ENCODE results near the gene FREY1. TPM values are rescaled to one million over a fixed set of nuclear protein-coding genes. Genes with fewer than 3 reads are reported as not detected.
A peak's percentile ranks its signal among the peaks of the same experiment; 100 is the strongest.

Gene FREY1
- total and polyA plus RNA-seq, 2 donors (not counting 1 experiment from before 2014, with no cell fraction given) = 0.83 TPM; not detected in 1

GRCh38 chr11:45918962-45919675, 12.0 kb upstream of the FREY1 start:
- Histone ChIP-seq H3K9ac (ENCODE audit: insufficient read depth, low read length) (no peak overlapping the region), H3K79me2 (ENCODE audit: control insufficient read depth, insufficient read depth, low read length) (peaks cover 18% of the 10 kb centered on the region), H3K4me1 (ENCODE audit: control insufficient read depth, extremely low read depth, insufficient read depth, low read length) (peaks cover 2% of the 10 kb centered on the region), H3K27ac (ENCODE audit: insufficient read depth, low read length) (no peak overlapping the region), H3K27me3 (ENCODE audit: control insufficient read depth, insufficient read depth, low read length) (peaks cover 23% of the 10 kb centered on the region), H3K4me2 (ENCODE audit: extremely low read depth, insufficient read depth, low read length) (peak overlapping the region; percentile 96), H3K36me3 (ENCODE audit: control insufficient read depth, insufficient read depth, low read length) (peaks cover 8% of the 10 kb centered on the region), H3K4me3 (replicated peaks in 1 of 4; ENCODE audit: control extremely low read depth in 1 of 4, insufficient read depth in 1 of 4, low read depth in 3 of 4, low read length in 4 of 4) (peak overlapping the region in 2 of 4 experiments; percentile 83 to 100), H2AFZ (ENCODE audit: low read length) (no peak overlapping the region), H4K20me1 (ENCODE audit: control insufficient read depth, extremely low read depth, insufficient read depth, low read length) (no peaks in the 10 kb centered on the region), H3K9me3 (ENCODE audit: control insufficient read depth, insufficient read depth, low read depth, low read length) (no peaks in the 10 kb centered on the region)
- TF ChIP-seq CTCF (conservative IDR thresholded peaks at IDR 0.05 in 1 of 2, IDR thresholded peaks at IDR 0.05 in 1 of 2; ENCODE audit: low read depth in 1 of 2, low read length in 2 of 2) (no peak), EZH2 (IDR thresholded peaks at IDR 0.05; ENCODE audit: low read length, missing control alignments) (no peak)
- no peak for DNase-seq (ENCODE audit: low read depth in 2 of 2)

GRCh38 chr11:45918331-45918941, 11.4 kb upstream of the FREY1 start:
- peak overlapping the region; percentile 82 for H2AFZ ChIP-seq (ENCODE audit: low read length)

More at GRCh38 chr11:45918331-45918941, 11.4 kb upstream of the FREY1 start:
- H3K4me1 ChIP-seq (ENCODE audit: control insufficient read depth, extremely low read depth, insufficient read depth, low read length) = peaks cover 2% of the 10 kb centered on the region
- H3K4me2 ChIP-seq (ENCODE audit: extremely low read depth, insufficient read depth, low read length) = peak overlapping the region; percentile 96
- peak overlapping the region; percentile 81 to 100 (median 90) for H3K4me3 ChIP-seq (replicated peaks in 1 of 4; ENCODE audit: control extremely low read depth in 1 of 4, insufficient read depth in 1 of 4, low read depth in 3 of 4, low read length in 4 of 4)
- DNase-seq (ENCODE audit: low read depth in 2 of 2) = peak; percentile 63 to 67
- peak overlapping the region; percentile 49 for H3K9ac ChIP-seq (ENCODE audit: insufficient read depth, low read length)
- peaks cover 18% of the 10 kb centered on the region for H3K79me2 ChIP-seq (ENCODE audit: control insufficient read depth, insufficient read depth, low read length)
- H4K20me1 ChIP-seq (ENCODE audit: control insufficient read depth, extremely low read depth, insufficient read depth, low read length) = no peaks in the 10 kb centered on the region
- H3K36me3 ChIP-seq (ENCODE audit: control insufficient read depth, insufficient read depth, low read length) = peaks cover 12% of the 10 kb centered on the region
- H3K9me3 ChIP-seq (ENCODE audit: control insufficient read depth, insufficient read depth, low read depth, low read length) = no peaks in the 10 kb centered on the region
- peaks cover 22% of the 10 kb centered on the region for H3K27me3 ChIP-seq (ENCODE audit: control insufficient read depth, insufficient read depth, low read length)
- no peak for TF ChIP-seq EZH2 (IDR thresholded peaks at IDR 0.05; ENCODE audit: low read length, missing control alignments)
- no peak for TF ChIP-seq CTCF (conservative IDR thresholded peaks at IDR 0.05 in 1 of 2, IDR thresholded peaks at IDR 0.05 in 1 of 2; ENCODE audit: low read depth in 1 of 2, low read length in 2 of 2)
- H3K27ac ChIP-seq (ENCODE audit: insufficient read depth, low read length) = peak overlapping the region; percentile 94
